Lower lobe of right lung (tissue), 2 donors: ENCODE data around the gene SENP8. TPM values are rescaled to one million over a fixed set of nuclear protein-coding genes. Genes with fewer than 3 reads are reported as not detected.

Experiments used
- ATAC-seq, 2 donors: fragments of 200-7000 bp; cut with Tn5 transposase; one replicate each; pipeline ENCODE4 v1.9.1; 2020 to 2022; ENCODE audit warnings: mild to moderate bottlenecking in 2 of 2, moderate library complexity in 2 of 2
- DNase-seq: peaks from one replicate; pipeline ENCODE4 v3.0.0-alpha.2; 2020
- H3K27ac ChIP-seq: fragments of 200-600 bp; one replicate; pipeline ENCODE4 v1.8.0; 2022
- H3K27me3 ChIP-seq: fragments of 200-600 bp; one replicate; pipeline ENCODE4 v1.8.0; 2022; ENCODE audit warnings: low read depth
- H3K36me3 ChIP-seq: fragments of 200-600 bp; one replicate; pipeline ENCODE4 v1.8.0; 2022; ENCODE audit warnings: mild to moderate bottlenecking
- H3K4me1 ChIP-seq: fragments of 200-600 bp; one replicate; pipeline ENCODE4 v1.8.0; 2022
- H3K4me3 ChIP-seq: fragments of 200-600 bp; one replicate; pipeline ENCODE4 v1.8.0; 2022; ENCODE audit warnings: mild to moderate bottlenecking
- H3K9me3 ChIP-seq: fragments of 200-600 bp; one replicate; pipeline ENCODE4 v1.8.0; 2022
- intact Hi-C: fragments of 100-400 bp; cut with DNase I; formaldehyde crosslinking; loops from one replicate; pipeline ENCODE4 v1.11.0; 2022
- total RNA-seq: library from RNA; stranded (reverse); fragmentation: NEBNext Ultra II Directional; extraction: Animal tissue kit (Norgen Biotek cat#: 25700); gene quantifications from one replicate; pipeline ENCODE4 v1.2.1, GENCODE V29; 2021
- TF ChIP-seq, protein P1 (sequence below): fragments of 200-600 bp; IDR thresholded peaks from one replicate; pipeline ENCODE4 v1.8.0; 2022; ENCODE audit warnings: antibody characterized with exemption, mild to moderate bottlenecking
- donor health status: DM: no; HTN: yes; CAD: no; lungs with severe emphysema.

SENP8 gene
- total RNA-seq, 1 donor from 2014 or later = 3.6 TPM

DNA sequence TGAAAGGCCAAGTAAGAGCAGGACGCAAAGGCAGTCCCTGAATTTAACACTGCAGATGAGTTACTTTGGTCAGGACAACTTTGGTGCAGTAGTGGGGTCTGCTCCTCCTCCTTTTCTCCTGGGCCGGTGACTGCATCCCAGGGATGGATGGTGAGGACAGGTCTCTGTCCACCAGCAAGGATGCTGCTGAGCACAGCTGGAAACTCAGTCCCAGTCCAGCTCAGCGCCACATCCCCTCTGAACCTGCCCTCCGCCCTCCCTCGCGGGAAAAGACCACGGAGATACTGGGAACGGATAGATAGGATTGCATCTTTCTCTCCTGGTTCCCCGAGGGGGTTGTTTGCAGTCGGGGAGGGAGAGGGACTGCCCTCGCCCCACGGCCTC is 65.6 kb downstream of the SENP8 start:
- no peak for DNase-seq
- TF ChIP-seq, protein P1, sequence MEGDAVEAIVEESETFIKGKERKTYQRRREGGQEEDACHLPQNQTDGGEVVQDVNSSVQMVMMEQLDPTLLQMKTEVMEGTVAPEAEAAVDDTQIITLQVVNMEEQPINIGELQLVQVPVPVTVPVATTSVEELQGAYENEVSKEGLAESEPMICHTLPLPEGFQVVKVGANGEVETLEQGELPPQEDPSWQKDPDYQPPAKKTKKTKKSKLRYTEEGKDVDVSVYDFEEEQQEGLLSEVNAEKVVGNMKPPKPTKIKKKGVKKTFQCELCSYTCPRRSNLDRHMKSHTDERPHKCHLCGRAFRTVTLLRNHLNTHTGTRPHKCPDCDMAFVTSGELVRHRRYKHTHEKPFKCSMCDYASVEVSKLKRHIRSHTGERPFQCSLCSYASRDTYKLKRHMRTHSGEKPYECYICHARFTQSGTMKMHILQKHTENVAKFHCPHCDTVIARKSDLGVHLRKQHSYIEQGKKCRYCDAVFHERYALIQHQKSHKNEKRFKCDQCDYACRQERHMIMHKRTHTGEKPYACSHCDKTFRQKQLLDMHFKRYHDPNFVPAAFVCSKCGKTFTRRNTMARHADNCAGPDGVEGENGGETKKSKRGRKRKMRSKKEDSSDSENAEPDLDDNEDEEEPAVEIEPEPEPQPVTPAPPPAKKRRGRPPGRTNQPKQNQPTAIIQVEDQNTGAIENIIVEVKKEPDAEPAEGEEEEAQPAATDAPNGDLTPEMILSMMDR = no peak
- Histone ChIP-seq H3K36me3 (no peaks in the 10 kb centered on the region), H3K4me3 (peak overlapping the region; percentile 32), H3K27ac (peak overlapping the region; percentile 86), H3K4me1 (peaks cover 39% of the 10 kb centered on the region), H3K9me3 (no peaks in the 10 kb centered on the region), H3K27me3 (peaks cover 11% of the 10 kb centered on the region)
- peak; percentile 1 to 2 for ATAC-seq
- intact Hi-C loops = no loop called here

DNA sequence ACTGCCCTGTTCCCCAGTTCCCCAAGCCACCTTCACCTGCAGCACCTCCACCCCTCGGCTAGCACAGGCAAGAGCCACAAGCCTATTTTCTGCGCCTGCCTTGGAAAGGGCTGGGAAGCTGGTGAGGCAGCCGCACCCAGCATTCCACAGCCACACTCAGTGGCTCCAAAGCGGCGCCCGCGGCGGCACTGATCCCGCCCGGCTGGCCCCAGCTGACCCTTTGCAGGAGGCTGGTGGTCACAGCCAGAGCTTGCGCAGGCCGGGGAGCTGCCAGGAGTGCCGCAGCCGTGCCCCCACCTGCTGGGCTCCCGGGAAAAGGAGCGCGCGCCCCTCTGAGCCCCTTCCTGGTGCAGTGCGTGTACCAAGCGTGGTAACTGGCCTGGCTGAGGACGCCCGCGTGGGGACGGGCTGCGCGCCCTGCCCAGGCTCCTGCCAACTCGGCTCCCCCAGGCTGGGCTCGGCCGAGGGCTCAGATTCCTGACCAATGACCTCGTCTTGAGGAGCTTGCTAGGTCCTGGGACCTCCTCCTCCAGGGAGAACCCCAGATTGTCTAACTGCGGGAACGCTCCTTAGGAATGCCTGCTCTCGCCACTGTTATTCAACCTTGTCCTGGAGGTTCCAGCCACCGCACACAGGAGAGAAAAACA is 66.1 kb downstream of the SENP8 start:
- Histone ChIP-seq H3K27me3 (peaks cover 11% of the 10 kb centered on the region), H3K36me3 (no peaks in the 10 kb centered on the region), H3K4me3 (peak overlapping the region; percentile 32), H3K27ac (peak overlapping the region; percentile 86), H3K9me3 (no peaks in the 10 kb centered on the region), H3K4me1 (peaks cover 38% of the 10 kb centered on the region)
- peak; percentile 87 for DNase-seq
- intact Hi-C loops = no loop called here
- TF ChIP-seq, protein P1 = no peak
- ATAC-seq = peak; percentile 95 to 97

DNA sequence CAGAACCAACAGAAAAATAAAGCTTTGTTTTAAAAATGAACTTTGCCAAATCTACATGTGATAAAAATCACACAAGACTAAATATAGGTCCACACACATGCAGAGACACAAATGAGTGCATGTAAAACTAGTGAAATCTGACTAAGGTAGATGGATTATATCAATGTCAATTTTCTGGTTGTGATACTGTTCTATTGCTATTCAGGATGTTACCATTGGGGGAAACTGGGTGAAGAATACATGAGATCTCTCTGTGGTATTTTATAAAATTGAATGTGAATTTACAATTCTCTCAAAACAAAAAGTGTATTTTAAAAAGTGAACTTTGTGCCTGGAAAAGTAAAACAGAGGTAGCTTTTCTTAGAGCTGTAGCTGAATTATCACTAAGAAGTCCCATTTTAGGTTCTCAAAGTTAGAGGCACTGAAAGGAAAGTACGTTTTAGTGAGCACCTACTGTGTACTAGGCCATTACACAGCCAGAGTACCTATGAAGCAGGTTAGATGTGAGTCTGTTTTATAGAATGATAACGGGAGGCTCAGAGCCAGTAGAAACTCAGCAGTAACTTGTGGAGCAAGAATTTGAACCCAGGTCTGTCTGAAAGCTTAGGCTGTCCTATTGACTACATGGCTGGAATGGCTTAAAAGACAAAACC is 71.2 kb downstream of the SENP8 start:
- ATAC-seq (no peak), DNase-seq (no peak)
- intact Hi-C loops = no loop called here
- no peaks in the 10 kb centered on the region for H3K36me3 ChIP-seq
- H3K4me1 ChIP-seq = peaks cover 4% of the 10 kb centered on the region
- TF ChIP-seq, protein P1 = no peak
- no peaks in the 10 kb centered on the region for H3K9me3 ChIP-seq
- no peak overlapping the region for H3K4me3 ChIP-seq
- H3K27me3 ChIP-seq = peaks cover 2% of the 10 kb centered on the region
- no peak overlapping the region for H3K27ac ChIP-seq

DNA sequence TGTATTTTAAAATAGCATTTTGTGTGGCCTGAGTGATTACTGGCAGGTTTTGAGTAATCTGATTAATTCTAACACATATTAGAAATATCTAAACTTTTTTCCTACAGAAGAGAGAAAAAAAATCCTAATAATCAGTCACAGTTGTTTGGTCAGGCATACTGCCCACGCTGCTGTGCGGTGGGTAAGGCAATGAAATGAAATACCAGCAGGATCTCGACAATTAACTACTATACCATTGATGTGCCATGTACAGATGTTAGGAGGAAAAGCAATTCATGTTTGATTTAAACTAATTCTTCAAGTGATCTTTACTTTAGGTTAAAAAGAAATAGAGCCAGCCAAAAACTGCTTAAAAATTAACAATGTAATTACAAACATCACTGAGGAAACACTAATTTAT is 74.2 kb downstream of the SENP8 start:
- Histone ChIP-seq H3K36me3 (no peaks in the 10 kb centered on the region), H3K4me1 (peaks cover 13% of the 10 kb centered on the region), H3K9me3 (no peaks in the 10 kb centered on the region), H3K4me3 (no peak overlapping the region), H3K27me3 (peaks cover 12% of the 10 kb centered on the region), H3K27ac (no peak overlapping the region)
- intact Hi-C loops = loop anchor here (10.0 kb wide), 1 partner anchor 72 kb away; no protein-coding TSS in a partner anchor
- TF ChIP-seq, protein P1 = no peak
- no peak for DNase-seq
- ATAC-seq = no peak

Other genes starting within 250 kb of the SENP8 start
- gene MYO9A, start 253 bp upstream of the SENP8 start, total RNA-seq = 73.8 TPM
- gene GRAMD2A, start 79.4 kb downstream of the SENP8 start, total RNA-seq = 29.3 TPM
- 443 TPM for gene PKM, start 112.8 kb downstream of the SENP8 start, total RNA-seq
- 72.2 TPM for gene PARP6, start 154.2 kb downstream of the SENP8 start, total RNA-seq
- 5.7 TPM for gene CELF6, start 201.8 kb downstream of the SENP8 start, total RNA-seq